Measurements from ENCODE around the gene CORO1C.
A peak's percentile ranks its signal among the peaks of the same experiment; 100 is the strongest.

The CORO1C gene

DNA sequence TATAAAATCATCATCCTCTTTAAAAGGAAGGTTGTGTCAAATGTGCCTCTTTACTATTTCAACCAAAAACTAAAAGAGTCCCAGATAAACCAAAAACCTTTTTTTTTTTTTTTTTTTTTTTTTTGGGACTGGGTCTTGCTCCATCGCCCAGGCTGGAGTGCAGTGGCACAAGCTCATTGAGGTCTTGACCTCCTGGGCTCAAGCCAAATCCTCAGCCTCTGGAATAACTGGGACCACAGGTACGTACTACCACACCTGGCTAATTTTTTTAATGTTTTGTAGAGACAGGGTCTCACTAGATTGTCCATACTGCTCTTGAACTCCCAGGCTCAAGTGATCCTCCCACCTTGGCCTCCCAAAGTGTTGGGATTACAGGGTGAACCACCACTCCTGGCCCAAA is 81.2 kb downstream of the CORO1C start:
- no peak for DNase-seq (ENCODE audit: low read depth)
- no peak overlapping the region for H3K4me3 ChIP-seq (replicated peaks; ENCODE audit: low read depth, low read length)
- TF ChIP-seq, protein P1, sequence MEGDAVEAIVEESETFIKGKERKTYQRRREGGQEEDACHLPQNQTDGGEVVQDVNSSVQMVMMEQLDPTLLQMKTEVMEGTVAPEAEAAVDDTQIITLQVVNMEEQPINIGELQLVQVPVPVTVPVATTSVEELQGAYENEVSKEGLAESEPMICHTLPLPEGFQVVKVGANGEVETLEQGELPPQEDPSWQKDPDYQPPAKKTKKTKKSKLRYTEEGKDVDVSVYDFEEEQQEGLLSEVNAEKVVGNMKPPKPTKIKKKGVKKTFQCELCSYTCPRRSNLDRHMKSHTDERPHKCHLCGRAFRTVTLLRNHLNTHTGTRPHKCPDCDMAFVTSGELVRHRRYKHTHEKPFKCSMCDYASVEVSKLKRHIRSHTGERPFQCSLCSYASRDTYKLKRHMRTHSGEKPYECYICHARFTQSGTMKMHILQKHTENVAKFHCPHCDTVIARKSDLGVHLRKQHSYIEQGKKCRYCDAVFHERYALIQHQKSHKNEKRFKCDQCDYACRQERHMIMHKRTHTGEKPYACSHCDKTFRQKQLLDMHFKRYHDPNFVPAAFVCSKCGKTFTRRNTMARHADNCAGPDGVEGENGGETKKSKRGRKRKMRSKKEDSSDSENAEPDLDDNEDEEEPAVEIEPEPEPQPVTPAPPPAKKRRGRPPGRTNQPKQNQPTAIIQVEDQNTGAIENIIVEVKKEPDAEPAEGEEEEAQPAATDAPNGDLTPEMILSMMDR (IDR thresholded peaks at IDR 0.05; ENCODE audit: low read length, missing control alignments): no peak

GRCh38 chr12:108649669-108650068 is 81.6 kb downstream of the CORO1C start:
- TF ChIP-seq, protein P1 (IDR thresholded peaks at IDR 0.05; ENCODE audit: low read length, missing control alignments): no peak
- peak; percentile 87 for DNase-seq (ENCODE audit: low read depth)
- H3K4me3 ChIP-seq (replicated peaks; ENCODE audit: low read depth, low read length): no peak overlapping the region

DNA sequence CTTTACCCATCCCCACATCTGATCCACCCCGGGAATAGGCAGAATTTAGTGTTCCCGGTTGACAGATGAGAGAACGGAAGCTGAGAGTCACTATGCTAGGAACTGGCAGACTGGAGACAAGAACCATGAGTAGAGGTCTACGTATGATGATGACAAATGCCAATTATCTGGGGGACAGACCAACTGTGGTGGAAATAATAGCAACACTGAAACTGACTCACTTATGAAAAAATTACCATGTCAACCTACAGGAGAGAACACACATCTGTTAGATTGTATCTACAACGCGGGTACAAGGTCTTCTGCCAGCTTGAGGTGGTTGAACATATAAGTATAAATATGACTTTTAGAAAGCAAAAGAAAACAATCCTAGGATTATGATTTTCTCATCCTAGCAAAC is 82.2 kb downstream of the CORO1C start:
- H3K4me3 ChIP-seq (replicated peaks; ENCODE audit: low read depth, low read length): no peak overlapping the region
- DNase-seq (ENCODE audit: low read depth): peak; percentile 51
- TF ChIP-seq, protein P1 (IDR thresholded peaks at IDR 0.05; ENCODE audit: low read length, missing control alignments): no peak

DNA sequence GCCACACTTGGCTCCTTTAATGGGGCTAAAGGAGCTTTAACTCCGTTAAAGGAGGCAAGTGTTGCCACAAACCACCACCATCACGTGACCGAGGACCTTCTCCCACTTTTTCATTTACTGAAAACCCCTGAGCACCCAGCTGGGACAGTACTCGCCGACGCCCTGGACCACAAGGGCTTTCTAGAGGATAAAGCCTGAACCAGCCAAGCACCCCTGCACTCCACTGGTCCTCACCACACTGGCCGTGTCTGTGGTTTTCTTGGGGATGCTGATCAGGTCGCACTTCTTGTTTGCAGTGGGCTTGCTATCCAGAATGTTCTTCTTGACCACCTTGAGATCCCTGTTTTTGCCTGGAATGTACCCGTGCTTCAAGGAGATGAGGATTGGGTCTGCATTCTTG is 82.9 kb downstream of the CORO1C start:
- no peak overlapping the region for H3K4me3 ChIP-seq (replicated peaks; ENCODE audit: low read depth, low read length)
- no peak for DNase-seq (ENCODE audit: low read depth)
- TF ChIP-seq, protein P1 (IDR thresholded peaks at IDR 0.05; ENCODE audit: low read length, missing control alignments): no peak

DNA sequence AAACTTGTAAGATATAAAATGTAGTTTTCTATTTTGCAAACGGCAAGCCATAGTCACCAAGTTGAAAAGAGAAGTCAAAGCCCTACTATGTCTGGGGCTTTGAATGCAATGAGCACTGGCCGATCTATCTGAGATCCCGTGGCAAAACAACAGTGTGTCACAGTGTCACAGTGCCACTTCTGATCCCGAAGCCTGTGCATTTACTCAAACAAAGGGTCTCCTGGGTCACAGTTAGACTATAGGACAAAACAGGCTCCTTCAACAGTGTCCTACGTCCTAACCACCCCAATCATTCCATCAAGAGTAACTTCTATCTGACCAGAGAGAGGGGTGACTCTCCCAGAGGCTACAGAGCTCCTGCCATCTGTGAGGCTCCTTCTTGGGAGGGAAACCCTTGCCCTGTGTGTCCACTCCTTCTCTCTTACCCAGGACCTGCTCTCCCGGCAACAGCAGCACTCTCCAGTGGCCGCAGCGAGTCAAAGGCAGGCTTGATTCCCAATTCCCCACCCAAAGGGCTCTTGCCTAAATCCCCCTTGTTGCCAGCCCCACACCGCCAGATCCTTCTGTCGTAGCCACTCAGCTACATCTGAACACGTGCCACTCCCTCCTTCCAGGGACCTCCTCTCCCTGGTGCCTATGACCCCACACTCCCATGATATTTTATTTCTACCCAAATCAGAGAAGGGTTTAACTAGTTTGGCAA is 83.6 kb downstream of the CORO1C start:
- TF ChIP-seq, protein P1 (IDR thresholded peaks at IDR 0.05; ENCODE audit: low read length, missing control alignments): no peak
- H3K4me3 ChIP-seq (replicated peaks; ENCODE audit: low read depth, low read length): no peak overlapping the region
- DNase-seq (ENCODE audit: low read depth): no peak

DNA sequence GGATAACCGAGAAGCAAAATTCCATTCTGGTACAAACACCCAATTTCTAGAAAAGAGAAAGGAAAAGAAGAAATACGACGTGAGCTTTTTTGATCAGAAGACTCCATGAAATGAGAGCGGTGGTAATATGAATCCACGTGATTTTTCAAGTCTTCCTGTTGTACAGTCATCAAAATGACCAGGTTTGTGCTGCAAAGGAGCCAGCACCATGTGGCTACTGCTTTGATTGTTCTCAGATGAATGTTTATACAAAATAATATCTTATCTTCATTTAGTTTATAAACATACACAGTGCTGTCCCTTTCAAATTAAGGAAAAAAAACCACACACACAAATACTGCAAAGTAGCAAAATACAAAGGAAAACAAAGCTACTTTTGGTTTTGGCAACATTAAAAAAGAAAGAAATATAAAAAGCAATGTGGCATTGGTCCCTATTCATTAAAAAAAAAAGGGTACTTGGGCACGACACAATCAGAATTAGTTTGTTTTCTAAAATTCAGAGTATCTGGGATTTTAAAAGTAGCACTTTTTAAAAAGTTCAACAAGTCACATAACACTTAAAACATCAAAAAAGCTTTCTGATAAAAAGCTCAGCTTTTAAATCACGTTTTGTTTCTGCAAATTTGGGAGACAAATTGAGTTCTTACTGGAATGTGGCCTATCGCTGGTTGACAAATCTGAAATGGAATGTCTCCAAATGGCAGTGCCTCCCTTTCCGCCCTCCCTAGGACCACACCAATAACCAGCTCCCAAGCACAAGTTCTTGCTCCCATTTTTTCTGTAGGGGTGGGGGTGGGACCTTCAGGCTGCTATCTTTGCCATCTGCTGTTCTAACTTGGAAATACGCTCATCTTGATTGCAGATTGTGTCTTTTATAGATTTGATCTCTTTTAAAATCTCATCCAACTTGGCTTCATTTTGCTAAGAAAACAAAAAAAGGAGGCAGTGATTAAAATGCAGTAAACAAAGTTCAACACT is 84.4 kb downstream of the CORO1C start:
- H3K4me3 ChIP-seq (replicated peaks; ENCODE audit: low read depth, low read length): no peak overlapping the region
- no peak for DNase-seq (ENCODE audit: low read depth)

More for the DNA sequence above, 84.4 kb downstream of the CORO1C start:
- TF ChIP-seq, protein P1 (IDR thresholded peaks at IDR 0.05; ENCODE audit: low read length, missing control alignments): no peak
